G401.6 (cell line): Measurements from ENCODE around the gene IL11RA.
"Not testable (repeated sequence)": the region's sequence is repeated elsewhere in the genome, so short reads cannot be mapped to it uniquely, and the experiment has no call there.

Source experiments
- FAIRE-seq: peaks from 2 replicates; lab custom pipeline; 2012; peaks lifted over from hg19 to GRCh38; lab: Jason Lieb, UNC

The IL11RA gene

GRCh38 chr9:34629491-34629808, 22.5 kb upstream of the IL11RA start:
- no peak for FAIRE-seq

- no peak for FAIRE-seq
Measured at GRCh38 chr9:34630402-34631154, 21.4 kb upstream of the IL11RA start.

- FAIRE-seq, result no peak
Measured at GRCh38 chr9:34633166-34633565, 18.8 kb upstream of the IL11RA start.

GRCh38 chr9:34633851-34634550, 18.0 kb upstream of the IL11RA start:
- FAIRE-seq, result peak; percentile 93

GRCh38 chr9:34634551-34635248, 17.3 kb upstream of the IL11RA start:
- no peak for FAIRE-seq

- FAIRE-seq, result no peak
Measured at GRCh38 chr9:34635556-34635955, 16.4 kb upstream of the IL11RA start.

- FAIRE-seq, result no peak
Measured at GRCh38 chr9:34636791-34637355, 15.1 kb upstream of the IL11RA start.

GRCh38 chr9:34637356-34638137, 14.4 kb upstream of the IL11RA start, which contains the start of gene SIGMAR1:
TSS of gene SIGMAR1 (minus strand) at chr9:34637787. CDS start at chr9:34637697, 90 bp downstream.
- peak; percentile 83 for FAIRE-seq

- no peak for FAIRE-seq
Measured at GRCh38 chr9:34638138-34638445, 13.9 kb upstream of the IL11RA start.

- not testable (repeated sequence) for FAIRE-seq
Measured at GRCh38 chr9:34639322-34639721, 12.7 kb upstream of the IL11RA start.

- FAIRE-seq, result no peak
Measured at GRCh38 chr9:34642679-34643078, 9.3 kb upstream of the IL11RA start.

GRCh38 chr9:34644766-34645314, 7.1 kb upstream of the IL11RA start:
- no peak for FAIRE-seq

GRCh38 chr9:34646211-34647083, 5.5 kb upstream of the IL11RA start, which contains the start of gene GALT:
TSS of gene GALT (plus strand) at chr9:34646675. CDS start at chr9:34646705, 30 bp downstream.
- FAIRE-seq, result peak; percentile 90

- no peak for FAIRE-seq
Measured at GRCh38 chr9:34647084-34647403, 4.9 kb upstream of the IL11RA start.

GRCh38 chr9:34647651-34648050, 4.3 kb upstream of the IL11RA start:
- FAIRE-seq, result no peak

GRCh38 chr9:34648673-34649072, 3.3 kb upstream of the IL11RA start:
- no peak for FAIRE-seq

GRCh38 chr9:34650816-34651215, 1.2 kb upstream of the IL11RA start:
- FAIRE-seq, result no peak

GRCh38 chr9:34651321-34651720, 664 bp upstream of the IL11RA start:
- FAIRE-seq, result no peak

- no peak for FAIRE-seq
Measured at GRCh38 chr9:34652602-34653000, 616 bp downstream of the IL11RA start.

- no peak for FAIRE-seq
Measured at GRCh38 chr9:34653151-34654072, 1.4 kb downstream of the IL11RA start.
